Heart left ventricle (tissue), 16 donors: ENCODE data around the gene PTPRN2. TPM values are rescaled to one million over a fixed set of nuclear protein-coding genes. Genes with fewer than 3 reads are reported as not detected.

Source experiments
- ATAC-seq, 4 donors: fragments of 200-7000 bp; cut with Tn5 transposase; one replicate each; pipeline ENCODE4 v1.9.1; 2020 to 2022; ENCODE audit warnings: moderate library complexity in 4 of 4, mild to moderate bottlenecking in 3 of 4, moderate number of reproducible peaks in 1 of 4
- DNase-seq, 5 donors: peaks; one replicate each; pipeline ENCODE4 v3.0.0-alpha.2; 2020
- H3K27ac ChIP-seq, 12 donors: fragments of 200-600 bp; sonication (generic) in 4 of 12; one replicate each; pipeline versions ENCODE4 v1.5.0 to v1.8.0; 2016 to 2022; ENCODE audit warnings: mild to moderate bottlenecking in 2 of 12
- H3K27me3 ChIP-seq, 9 donors: fragments of 200-600 bp; sonication (generic) in 2 of 9; one replicate each; pipeline versions ENCODE4 v1.5.1 to v1.8.0; 2016 to 2022; ENCODE audit warnings: mild to moderate bottlenecking in 3 of 9
- H3K36me3 ChIP-seq, 9 donors: fragments of 200-600 bp; sonication (generic) in 2 of 9; one replicate each; pipeline versions ENCODE4 v1.5.0 to v1.8.0; 2018 to 2022; ENCODE audit warnings: mild to moderate bottlenecking in 2 of 9
- H3K4me1 ChIP-seq, 12 donors: fragments of 200-600 bp; sonication (generic) in 4 of 12; one replicate each; pipeline versions ENCODE4 v1.5.0 to v1.8.0; 2016 to 2022; ENCODE audit warnings: mild to moderate bottlenecking in 3 of 12
- H3K4me3 ChIP-seq, 12 donors: fragments of 200-600 bp; sonication (generic) in 4 of 12; one replicate each; pipeline versions ENCODE4 v1.5.0 to v1.8.0; 2017 to 2022; ENCODE audit warnings: mild to moderate bottlenecking in 9 of 12, moderate library complexity in 4 of 12
- H3K9me3 ChIP-seq, 12 donors: fragments of 200-600 bp; sonication (generic) in 4 of 12; one replicate each; pipeline versions ENCODE4 v1.5.0 to v1.8.0; 2016 to 2022; ENCODE audit warnings: mild to moderate bottlenecking in 1 of 12
- POLR2A ChIP-seq, 2 donors: fragments of 450-650 bp; IDR thresholded peaks; one replicate each; pipeline ENCODE4 v1.6.1; 2017; ENCODE audit warnings: antibody characterized with exemption in 2 of 2, mild to moderate bottlenecking in 2 of 2, moderate library complexity in 2 of 2
- WGBS, 4 donors: extraction: QIAGEN DNeasy Blood & Tissue Kit in 2 of 4; methylation state at CpG; one replicate each; pipeline versions ENCODE4 v1.1.5 to v1.1.7; 2013 to 2018; 5-methylcytosine and 5-hydroxymethylcytosine counted together
- intact Hi-C, 10 donors: fragments of 100-400 bp; cut with DNase I; formaldehyde crosslinking; loops; one replicate each; pipeline versions ENCODE4 v1.11.1 to v1.14.2; 2022
- polyA plus RNA-seq, 2 donors: library from polyadenylated mRNA; stranded (reverse); fragments of 200-250 nt; gene quantifications; one replicate each; pipeline ENCODE4 v1.2.3, GENCODE V29; 2013
- total RNA-seq, 9 donors: library from RNA; depleted of rRNA in 2 of 9; stranded (reverse); fragments of >200 nt in 2 of 9; fragmentation: NEBNext Ultra II Directional in 3 of 9; extraction: Animal tissue kit (Norgen Biotek cat#: 25700) in 3 of 9; gene quantifications; one replicate each; pipeline versions ENCODE4 v1.1.0 to v1.2.4, GENCODE V29; 2016 to 2023
- TF ChIP-seq, protein P1 (sequence below), 12 donors: fragments of 200-600 bp; sonication (generic) in 4 of 12; IDR thresholded peaks; one replicate each; pipeline versions ENCODE4 v1.5.0 to v1.8.0; 2018 to 2022; ENCODE audit warnings: antibody characterized with exemption in 12 of 12, mild to moderate bottlenecking in 5 of 12
- donor health status: ischemic (EF 13 %, LVEDD 7.1; RV severe dilation, severe dysfunction).
- donor health status: healthy with polysubstance abuse.
- donor health status: DM: no; HTN: yes; CAD: no.
- donor health status: DM: no; HTN: no; CAD: no.
- donor health status: ischemic (EF 25% LVEDD 6.9; RV normal size, moderate dysfunction).
- donor health status: ischemic (EF 25% LVEDD 5.7; RV mildly dilated, moderate dysfunction).
- donor health status: healthy.
- donor health status: DM: yes; HTN: yes; CAD: no.
- donor health status: ischemic (EF 35%, LVEDD 5.7; RV mildly dilated, moderate dysfunction).
- donor health status: nonischemic (EF 11% LVEDD 7.7; RV severe dilation, severe dysfunction).
- donor health status: DM: yes; HTN: yes; CAD: no.
- donor health status: PGD.
- donor health status: ischemic (EF 29% LVEDD 5.4; RV normal size, mild dysfunction).
- donor health status: nonischemic (EF 23%, LVEDD 6.1; RV moderate dilation, normal function).

PTPRN2 gene
- total and polyA plus RNA-seq, 11 donors, result 0.61 to 2.3 (median 1.3) TPM

DNA sequence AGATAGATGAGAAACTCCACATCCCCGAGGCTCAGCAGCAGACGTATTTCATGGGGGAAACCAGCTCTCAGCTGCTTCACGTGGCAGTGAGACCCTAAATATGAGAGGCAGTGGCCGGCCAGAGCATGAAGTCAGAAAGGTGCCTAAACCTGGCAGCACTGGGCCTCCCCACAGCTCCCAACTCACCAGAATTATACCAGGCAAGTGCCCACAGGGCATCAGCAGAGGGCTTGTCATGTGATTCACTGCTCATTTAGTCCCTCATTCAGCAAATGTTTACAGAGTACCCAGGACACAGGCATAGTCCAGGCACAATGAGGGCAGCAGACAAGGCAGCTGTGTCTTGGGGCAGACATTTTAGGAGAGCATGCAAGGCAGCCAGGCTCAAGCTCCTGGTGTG, 212.6 kb downstream of the PTPRN2 start:
- Histone ChIP-seq H3K27ac (no peak overlapping the region), H3K9me3 (no peaks in the 10 kb centered on the region), H3K4me3 (no peak overlapping the region), H3K36me3 (no peaks in the 10 kb centered on the region), H3K27me3 (peaks cover 0 to 27% (median 3%) of the 10 kb centered on the region in 9 donors), H3K4me1 (no peaks in the 10 kb centered on the region)
- ATAC-seq, result no peak
- no peak for DNase-seq
- 68 to 73% (median 72%) methylated on average over 4 of the region's 4 CpGs for WGBS, 4 donors
- intact Hi-C loops, result no loop called here
- no peak for TF ChIP-seq POLR2A (IDR thresholded peaks at IDR 0.05)
- TF ChIP-seq, protein P1, sequence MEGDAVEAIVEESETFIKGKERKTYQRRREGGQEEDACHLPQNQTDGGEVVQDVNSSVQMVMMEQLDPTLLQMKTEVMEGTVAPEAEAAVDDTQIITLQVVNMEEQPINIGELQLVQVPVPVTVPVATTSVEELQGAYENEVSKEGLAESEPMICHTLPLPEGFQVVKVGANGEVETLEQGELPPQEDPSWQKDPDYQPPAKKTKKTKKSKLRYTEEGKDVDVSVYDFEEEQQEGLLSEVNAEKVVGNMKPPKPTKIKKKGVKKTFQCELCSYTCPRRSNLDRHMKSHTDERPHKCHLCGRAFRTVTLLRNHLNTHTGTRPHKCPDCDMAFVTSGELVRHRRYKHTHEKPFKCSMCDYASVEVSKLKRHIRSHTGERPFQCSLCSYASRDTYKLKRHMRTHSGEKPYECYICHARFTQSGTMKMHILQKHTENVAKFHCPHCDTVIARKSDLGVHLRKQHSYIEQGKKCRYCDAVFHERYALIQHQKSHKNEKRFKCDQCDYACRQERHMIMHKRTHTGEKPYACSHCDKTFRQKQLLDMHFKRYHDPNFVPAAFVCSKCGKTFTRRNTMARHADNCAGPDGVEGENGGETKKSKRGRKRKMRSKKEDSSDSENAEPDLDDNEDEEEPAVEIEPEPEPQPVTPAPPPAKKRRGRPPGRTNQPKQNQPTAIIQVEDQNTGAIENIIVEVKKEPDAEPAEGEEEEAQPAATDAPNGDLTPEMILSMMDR (IDR thresholded peaks at IDR 0.05), result no peak

DNA sequence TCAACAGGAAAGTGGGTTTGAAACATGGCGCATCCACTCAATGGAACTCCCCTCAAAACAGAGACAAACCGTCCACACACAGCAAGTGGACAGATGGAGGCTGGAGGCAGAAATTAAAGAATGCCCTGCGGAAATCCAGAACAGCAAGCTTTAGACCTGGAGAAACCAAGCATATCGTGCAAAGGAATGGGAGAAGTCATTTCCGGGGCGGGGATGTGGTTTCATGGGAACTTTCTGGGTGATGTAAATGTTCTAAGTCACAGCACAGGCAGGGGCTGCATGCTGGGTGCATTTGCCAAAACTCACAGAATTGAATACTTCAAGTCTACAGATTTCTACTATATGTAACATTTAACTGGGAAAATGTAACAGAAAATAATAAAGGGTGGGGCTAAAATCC, 213.0 kb downstream of the PTPRN2 start:
- 85 to 91% (median 88%) methylated on average over 6 of the region's 6 CpGs for WGBS, 4 donors
- TF ChIP-seq POLR2A (IDR thresholded peaks at IDR 0.05), result no peak
- TF ChIP-seq, protein P1 (IDR thresholded peaks at IDR 0.05), result no peak
- Histone ChIP-seq H3K4me1 (no peaks in the 10 kb centered on the region), H3K27ac (no peak overlapping the region), H3K27me3 (peaks cover 0 to 27% (median 3%) of the 10 kb centered on the region in 9 donors), H3K9me3 (no peaks in the 10 kb centered on the region), H3K36me3 (no peaks in the 10 kb centered on the region), H3K4me3 (no peak overlapping the region)
- DNase-seq (no peak), ATAC-seq (no peak)
- intact Hi-C loops, result no loop called here

DNA sequence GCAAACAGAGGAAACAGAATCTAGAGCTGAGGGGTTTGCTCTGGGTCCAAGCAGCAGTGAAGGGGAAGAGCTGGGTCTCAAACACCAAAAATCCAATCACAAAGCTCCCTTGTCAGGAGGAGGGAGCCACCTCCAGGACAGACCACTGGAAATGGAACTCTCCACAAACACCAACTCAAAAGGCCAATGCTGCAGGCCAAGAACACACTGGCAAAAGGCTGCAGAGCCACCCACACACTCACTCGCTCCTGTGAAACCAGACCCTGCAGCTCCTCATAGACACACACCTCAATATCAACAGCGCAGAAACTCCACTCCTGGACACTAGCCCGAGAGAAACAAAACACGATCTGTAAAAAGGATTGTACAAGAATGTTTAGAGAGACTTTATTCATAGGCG, 213.5 kb downstream of the PTPRN2 start:
- DNase-seq, result no peak
- no peaks in the 10 kb centered on the region for H3K4me1 ChIP-seq
- H3K27me3 ChIP-seq, result peaks cover 0 to 27% (median 3%) of the 10 kb centered on the region in 9 donors
- no peaks in the 10 kb centered on the region for H3K36me3 ChIP-seq
- ATAC-seq, result no peak
- H3K27ac ChIP-seq, result no peak overlapping the region
- 66 to 82% (median 74%) methylated on average over 5 of the region's 5 CpGs for WGBS, 4 donors
- intact Hi-C loops, result no loop called here
- no peaks in the 10 kb centered on the region for H3K9me3 ChIP-seq
- H3K4me3 ChIP-seq, result no peak overlapping the region
- no peak for TF ChIP-seq POLR2A (IDR thresholded peaks at IDR 0.05)
- TF ChIP-seq, protein P1 (IDR thresholded peaks at IDR 0.05), result no peak

DNA sequence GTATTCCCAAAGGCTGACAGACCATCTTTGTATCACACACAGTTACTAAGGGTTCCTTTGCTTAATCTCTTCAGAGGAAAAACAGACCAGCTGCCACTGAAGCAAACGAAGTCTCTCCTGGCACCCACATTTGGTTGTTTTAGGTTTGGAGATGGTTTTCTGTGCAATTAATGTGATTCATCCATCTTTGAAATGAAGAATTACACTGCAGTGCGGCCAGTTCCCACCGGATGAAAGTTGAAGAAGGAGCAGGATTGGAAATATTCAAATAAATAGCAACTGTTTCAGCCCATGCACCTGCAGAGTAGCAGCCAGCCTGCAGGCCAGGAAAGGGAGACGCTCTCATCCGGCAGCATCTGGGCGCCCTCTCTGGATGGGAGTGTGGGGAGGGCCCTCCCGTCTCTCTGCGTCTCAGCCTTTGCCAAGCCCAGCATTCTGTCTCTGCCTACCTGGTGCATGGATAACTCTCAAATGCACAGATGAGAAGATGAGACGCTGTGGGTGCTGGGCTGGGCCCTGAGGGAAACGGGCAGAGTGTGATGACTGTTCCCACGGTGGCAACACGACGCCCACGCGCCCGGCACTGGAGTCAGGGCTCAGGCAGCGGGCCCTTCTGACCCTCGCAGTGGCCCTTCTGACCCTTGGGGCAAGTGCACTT, 214.0 kb downstream of the PTPRN2 start:
- intact Hi-C loops, result no loop called here
- Histone ChIP-seq H3K27me3 (peaks cover 0 to 27% (median 3%) of the 10 kb centered on the region in 9 donors), H3K27ac (no peak overlapping the region), H3K4me3 (no peak overlapping the region), H3K9me3 (no peaks in the 10 kb centered on the region), H3K36me3 (no peaks in the 10 kb centered on the region), H3K4me1 (no peaks in the 10 kb centered on the region)
- DNase-seq, result no peak
- no peak for ATAC-seq
- WGBS, 4 donors, result 70 to 75% (median 73%) methylated on average over 17 to 18 of the region's 18 CpGs
- TF ChIP-seq, protein P1 (IDR thresholded peaks at IDR 0.05), result no peak
- TF ChIP-seq POLR2A (IDR thresholded peaks at IDR 0.05), result no peak
